Loucy (cell line): ENCODE results near the gene TPRX1.
"Not testable (repeated sequence)": the region's sequence is repeated elsewhere in the genome, so short reads cannot be mapped to it uniquely, and the experiment has no call there.

ENCODE experiments used
- H2AFZ ChIP-seq: fragments of 200-600 bp; sonication (generic); 2 replicates; pipeline ENCODE4 v1.6.0; 2016; ENCODE audit warnings: antibody characterized with exemption, mild to moderate bottlenecking, low read length, moderate library complexity
- H3F3A ChIP-seq: fragments of 200-600 bp; 2 replicates; pipeline ENCODE4 v1.6.0; 2016; ENCODE audit warnings: antibody characterized with exemption, low read depth, mild to moderate bottlenecking
- H3K27me3 ChIP-seq: fragments of 200-600 bp; sonication (generic); 2 replicates; pipeline ENCODE4 v1.6.1; 2014; ENCODE audit warnings: low read length, mild to moderate bottlenecking; ENCODE audit not compliant: insufficient read depth, poor library complexity, severe bottlenecking
- H3K36me3 ChIP-seq: fragments of 200-600 bp; sonication (generic); 2 replicates; pipeline ENCODE4 v1.6.1; 2016; ENCODE audit warnings: low read length; ENCODE audit not compliant: insufficient read depth
- H3K4me1 ChIP-seq: fragments of 200-600 bp; sonication (generic); 2 replicates; pipeline ENCODE4 v1.5.1; 2014; ENCODE audit warnings: low read length, mild to moderate bottlenecking; ENCODE audit not compliant: insufficient read depth, poor library complexity, severe bottlenecking
- H3K4me2 ChIP-seq: fragments of 200-600 bp; sonication (generic); 2 replicates; pipeline ENCODE4 v1.6.0; 2014; ENCODE audit warnings: antibody characterized with exemption, low read length, low read depth, mild to moderate bottlenecking; ENCODE audit not compliant: poor library complexity, severe bottlenecking
- H3K4me3 ChIP-seq: fragments of 200-600 bp; sonication (generic); 2 replicates; pipeline ENCODE4 v1.5.1; 2014; ENCODE audit warnings: low read length, mild to moderate bottlenecking, mixed read lengths; ENCODE audit not compliant: poor library complexity, severe bottlenecking
- H3K79me2 ChIP-seq: fragments of 200-600 bp; sonication (generic); 2 replicates; pipeline ENCODE4 v1.6.1; 2014; ENCODE audit warnings: low read length; ENCODE audit not compliant: insufficient read depth
- H3K9ac ChIP-seq: fragments of 200-600 bp; sonication (generic); 2 replicates; pipeline ENCODE4 v1.6.0; 2014; ENCODE audit warnings: mild to moderate bottlenecking, low read depth, low read length, moderate library complexity; ENCODE audit not compliant: poor library complexity, severe bottlenecking
- H3K9me2 ChIP-seq: fragments of 200-600 bp; sonication (generic); replicated peaks from 2 replicates; pipeline ENCODE4 v1.6.1; 2016; ENCODE audit warnings: low read depth, low read length, mixed read lengths
- H3K9me3 ChIP-seq: fragments of 200-600 bp; sonication (generic); 2 replicates; pipeline ENCODE4 v1.6.1; 2014; ENCODE audit warnings: mild to moderate bottlenecking, antibody characterized with exemption, low read length, low read depth; ENCODE audit not compliant: insufficient read depth
- H4K20me1 ChIP-seq: fragments of 200-600 bp; sonication (generic); 2 replicates; pipeline ENCODE4 v1.6.0; 2014; ENCODE audit warnings: antibody characterized with exemption, low read length, mild to moderate bottlenecking; ENCODE audit not compliant: insufficient read depth, poor library complexity, severe bottlenecking
- EZH2phosphoT487 ChIP-seq: fragments of 200-600 bp; IDR thresholded peaks from 2 replicates; pipeline ENCODE4 v1.6.1; 2018; ENCODE audit warnings: antibody characterized with exemption, mild to moderate bottlenecking, moderate library complexity, borderline replicate concordance
- TF ChIP-seq, protein P1 (sequence below): fragments of 200-600 bp; sonication (generic); conservative IDR thresholded peaks from 2 replicates; pipeline ENCODE4 v1.5.1; 2014; ENCODE audit warnings: mild to moderate bottlenecking, antibody characterized with exemption, low read length

Gene TPRX1

DNA sequence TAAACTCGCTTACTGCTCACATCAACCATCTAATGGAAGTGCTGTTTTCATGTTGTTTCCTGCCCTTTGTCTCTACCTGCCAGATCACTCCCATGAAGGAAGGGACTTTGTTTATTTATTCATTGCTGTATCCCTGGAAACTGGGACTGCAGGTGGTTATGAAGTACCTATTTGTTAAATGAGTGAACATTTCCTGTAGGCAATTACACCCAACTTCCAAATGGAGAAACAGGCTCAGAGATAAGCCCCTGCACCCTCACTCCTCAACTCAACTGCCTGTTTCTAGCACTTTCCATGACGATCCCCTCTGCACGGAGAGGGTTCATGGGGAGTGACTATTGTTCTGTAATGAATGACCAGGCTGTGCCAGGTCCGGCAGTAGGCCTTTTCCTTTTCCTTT, 27.8 kb downstream of the TPRX1 start:
- H3K79me2 ChIP-seq: peaks cover 39% of the 10 kb centered on the region
- no peak overlapping the region for H3K9ac ChIP-seq
- no peak for TF ChIP-seq EZH2phosphoT487
- TF ChIP-seq, protein P1, sequence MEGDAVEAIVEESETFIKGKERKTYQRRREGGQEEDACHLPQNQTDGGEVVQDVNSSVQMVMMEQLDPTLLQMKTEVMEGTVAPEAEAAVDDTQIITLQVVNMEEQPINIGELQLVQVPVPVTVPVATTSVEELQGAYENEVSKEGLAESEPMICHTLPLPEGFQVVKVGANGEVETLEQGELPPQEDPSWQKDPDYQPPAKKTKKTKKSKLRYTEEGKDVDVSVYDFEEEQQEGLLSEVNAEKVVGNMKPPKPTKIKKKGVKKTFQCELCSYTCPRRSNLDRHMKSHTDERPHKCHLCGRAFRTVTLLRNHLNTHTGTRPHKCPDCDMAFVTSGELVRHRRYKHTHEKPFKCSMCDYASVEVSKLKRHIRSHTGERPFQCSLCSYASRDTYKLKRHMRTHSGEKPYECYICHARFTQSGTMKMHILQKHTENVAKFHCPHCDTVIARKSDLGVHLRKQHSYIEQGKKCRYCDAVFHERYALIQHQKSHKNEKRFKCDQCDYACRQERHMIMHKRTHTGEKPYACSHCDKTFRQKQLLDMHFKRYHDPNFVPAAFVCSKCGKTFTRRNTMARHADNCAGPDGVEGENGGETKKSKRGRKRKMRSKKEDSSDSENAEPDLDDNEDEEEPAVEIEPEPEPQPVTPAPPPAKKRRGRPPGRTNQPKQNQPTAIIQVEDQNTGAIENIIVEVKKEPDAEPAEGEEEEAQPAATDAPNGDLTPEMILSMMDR: no peak
- H3K4me2 ChIP-seq: no peak overlapping the region
- H3K9me3 ChIP-seq: no peaks in the 10 kb centered on the region
- no peak overlapping the region for H2AFZ ChIP-seq
- peaks cover 18% of the 10 kb centered on the region for H3K4me1 ChIP-seq
- H3K4me3 ChIP-seq: no peak overlapping the region
- H3K9me2 ChIP-seq: no peaks in the 10 kb centered on the region
- H3K36me3 ChIP-seq: no peaks in the 10 kb centered on the region; the same call in 1 of the 2 replicates
- no peaks in the 10 kb centered on the region for H3K27me3 ChIP-seq
- no peaks in the 10 kb centered on the region for H3F3A ChIP-seq
- peaks cover 20% of the 10 kb centered on the region for H4K20me1 ChIP-seq

DNA sequence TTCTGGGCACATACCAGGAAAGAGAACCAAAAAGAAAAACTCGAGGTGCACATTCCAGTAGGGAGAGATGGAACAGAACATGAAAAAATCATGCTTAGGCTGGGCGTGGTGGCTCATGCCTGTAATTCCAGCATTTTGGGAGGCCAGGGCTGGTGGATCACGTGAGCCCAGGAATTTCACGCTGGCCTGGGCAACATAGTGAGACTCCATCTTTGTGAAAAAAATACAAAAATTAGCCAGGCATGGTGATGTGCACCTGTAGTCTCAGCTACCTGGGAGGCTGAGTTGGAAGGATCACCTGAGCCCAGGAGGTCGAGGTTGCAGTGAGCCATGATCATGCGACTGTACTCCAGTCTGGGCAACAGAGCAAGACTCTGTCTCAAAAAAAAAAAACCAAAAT, 33.1 kb downstream of the TPRX1 start:
- H2AFZ ChIP-seq, H3K9ac ChIP-seq, H3K4me1 ChIP-seq, H4K20me1 ChIP-seq, H3K9me3 ChIP-seq, H3K4me2 ChIP-seq, H3F3A ChIP-seq, H3K4me3 ChIP-seq, H3K36me3 ChIP-seq, H3K27me3 ChIP-seq, H3K79me2 ChIP-seq, H3K9me2 ChIP-seq: not testable (repeated sequence)

DNA sequence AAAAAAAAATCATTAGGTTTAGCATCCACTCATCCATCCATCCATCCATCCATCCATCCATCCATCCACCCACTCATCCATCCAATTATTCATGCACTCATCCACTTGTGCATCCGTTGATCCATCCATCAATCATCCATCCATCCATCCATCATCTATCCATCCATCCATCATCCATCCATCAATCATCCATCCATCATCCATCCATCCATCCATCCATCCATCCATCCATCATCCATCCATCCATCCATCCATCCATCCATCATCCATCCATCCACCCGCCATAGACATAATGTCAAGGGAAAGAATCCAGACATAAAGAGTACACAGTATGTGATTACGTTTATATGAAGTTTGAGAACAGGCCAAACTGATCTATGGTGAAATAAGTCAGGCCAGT, 34.8 kb downstream of the TPRX1 start:
- Histone ChIP-seq H3K9me3 (no peaks in the 10 kb centered on the region), H3K79me2 (no peaks in the 10 kb centered on the region), H3K9ac (no peak overlapping the region), H3K36me3 (no peaks in the 10 kb centered on the region), H2AFZ (no peak overlapping the region), H3K4me1 (peaks cover 3% of the 10 kb centered on the region), H3K4me3 (no peak overlapping the region), H3F3A (no peaks in the 10 kb centered on the region), H3K9me2 (no peaks in the 10 kb centered on the region), H4K20me1 (no peaks in the 10 kb centered on the region), H3K4me2 (no peak overlapping the region), H3K27me3 (no peaks in the 10 kb centered on the region)
- TF ChIP-seq, protein P1: no peak
- TF ChIP-seq EZH2phosphoT487: no peak

DNA sequence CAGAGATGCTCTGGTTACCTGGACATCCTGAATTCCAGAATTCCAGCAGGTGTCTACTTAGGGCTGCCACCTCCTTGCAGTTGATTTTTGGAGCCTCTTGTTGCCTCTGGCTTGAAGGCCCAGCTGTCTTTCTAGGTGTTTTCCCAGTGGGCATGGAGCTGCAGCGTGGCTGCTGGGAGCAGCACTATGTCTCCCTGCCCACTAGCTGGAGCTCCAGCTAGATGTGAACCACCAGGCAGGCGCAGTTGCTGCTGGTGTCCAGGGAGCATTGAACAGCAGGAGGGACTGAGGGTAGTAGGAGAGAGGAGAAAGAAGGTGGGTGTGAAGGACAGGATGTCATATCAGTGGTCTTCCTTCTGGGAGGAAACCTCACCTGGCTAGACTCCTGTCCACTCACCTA, 35.7 kb downstream of the TPRX1 start:
- H3K27me3 ChIP-seq: no peaks in the 10 kb centered on the region
- TF ChIP-seq, protein P1: no peak; the same call in 1 of the 2 replicates
- TF ChIP-seq EZH2phosphoT487: no peak
- no peak overlapping the region for H3K4me3 ChIP-seq
- H3K9me3 ChIP-seq: no peaks in the 10 kb centered on the region
- H3K79me2 ChIP-seq: no peaks in the 10 kb centered on the region
- no peaks in the 10 kb centered on the region for H3K36me3 ChIP-seq
- no peak overlapping the region for H3K9ac ChIP-seq
- no peak overlapping the region for H2AFZ ChIP-seq
- H3K4me2 ChIP-seq: no peak overlapping the region
- peaks cover 3% of the 10 kb centered on the region for H3K4me1 ChIP-seq
- no peaks in the 10 kb centered on the region for H4K20me1 ChIP-seq
- H3K9me2 ChIP-seq: no peaks in the 10 kb centered on the region
- no peaks in the 10 kb centered on the region for H3F3A ChIP-seq
